Testis (tissue), 2 donors: ENCODE data around the gene IPO11.

Experiments
- CTCF ChIP-seq, 3 experiments: fragments of 450-650 bp in 2 of 3; fragments of 200-600 bp in 1 of 3; sonication (generic) in 1 of 3; IDR thresholded peaks; one replicate each; pipeline ENCODE4 v1.5.1; 2016 to 2019; ENCODE audit warnings: antibody characterized with exemption in 3 of 3, mild to moderate bottlenecking in 2 of 3, moderate library complexity in 1 of 3
- POLR2A ChIP-seq: fragments of 450-650 bp; IDR thresholded peaks from one replicate; pipeline ENCODE4 v1.6.1; 2017; ENCODE audit warnings: antibody characterized with exemption, mild to moderate bottlenecking, moderate library complexity

- TF ChIP-seq CTCF (IDR thresholded peaks at IDR 0.05) (no peak), POLR2A (no peak)
These were observed 71.0 kb downstream of the IPO11 start for GRCh38 chr5:62483556-62483955.
